Pulmonary artery endothelial cell (primary cell): ENCODE data around the gene ARHGAP26. TPM values are rescaled to one million over a fixed set of nuclear protein-coding genes. Genes with fewer than 3 reads are reported as not detected.

Source experiments
- DNase-seq: peaks from one replicate; pipeline ENCODE4 v3.0.0-alpha.2; 2011; ENCODE audit warnings: low read depth, low spot score
- total RNA-seq: library from RNA; depleted of rRNA; stranded (reverse); fragments of >200 nt; gene quantifications from 2 replicates; pipeline ENCODE4 v1.2.3, GENCODE V29; 2014

Gene ARHGAP26
- total RNA-seq, 1 donor from 2014 or later: 6.8 TPM

DNA sequence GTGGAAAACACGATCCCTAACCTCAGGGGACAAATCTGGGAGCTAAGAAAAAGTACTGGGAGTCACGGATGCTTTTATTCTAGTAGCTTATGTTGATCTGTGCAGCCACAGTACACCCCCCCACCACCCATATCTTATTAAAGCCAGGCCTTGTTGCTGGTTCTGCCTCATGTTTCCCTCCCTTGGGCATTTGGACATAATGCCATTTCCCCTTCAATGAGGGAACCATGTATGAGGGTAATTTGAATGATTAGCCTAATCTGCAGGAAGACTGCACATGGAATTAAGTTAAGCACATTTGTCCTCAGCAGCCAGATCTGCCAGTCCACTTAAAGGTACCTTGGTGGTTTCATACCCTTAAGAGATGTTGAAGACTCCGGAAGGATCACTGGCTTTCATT, 102.0 kb downstream of the ARHGAP26 start:
- no peak for DNase-seq

DNA sequence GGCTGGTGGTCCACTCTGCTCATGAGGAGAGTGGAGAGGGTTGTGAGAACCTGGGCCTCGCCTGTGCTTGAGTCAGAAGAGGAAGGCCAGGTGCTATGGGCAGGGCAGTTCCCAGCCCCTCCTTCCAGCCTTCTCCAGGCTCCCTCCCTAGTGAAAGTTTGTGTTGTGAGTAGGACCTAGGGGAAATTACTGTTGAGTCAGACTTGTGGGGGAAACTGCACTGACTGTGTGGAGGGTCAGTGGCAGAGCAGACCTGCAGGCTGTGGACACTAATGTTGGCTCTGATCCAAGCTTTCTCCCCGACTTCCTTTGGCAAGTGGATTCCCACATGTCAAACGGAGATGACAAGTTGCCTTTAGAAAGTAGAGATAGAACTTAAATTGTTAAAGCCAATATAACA, 102.6 kb downstream of the ARHGAP26 start:
- peak; percentile 78 for DNase-seq

- DNase-seq: no peak
Measured at GRCh38 chr5:142873831-142874230, 103.7 kb downstream of the ARHGAP26 start.

DNA sequence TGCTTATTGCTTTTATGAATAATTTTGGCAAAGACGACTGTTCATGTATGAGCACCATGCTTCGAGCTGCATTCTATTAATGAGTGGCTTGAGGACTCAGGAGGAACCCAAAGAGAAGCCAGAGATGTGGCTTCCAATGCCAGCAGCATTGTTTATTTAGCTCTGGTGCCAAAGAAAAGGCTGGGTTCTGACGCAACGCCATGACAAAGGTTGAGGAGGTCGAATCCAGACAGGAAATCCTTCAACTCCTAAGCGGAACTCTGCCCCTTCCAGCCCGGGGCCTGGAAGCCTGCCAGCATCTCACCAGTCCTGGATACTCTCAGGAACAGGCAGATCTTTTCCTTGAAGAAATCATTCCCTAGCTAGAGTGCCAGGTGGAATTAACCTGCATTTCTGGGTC, 104.4 kb downstream of the ARHGAP26 start:
- DNase-seq: peak; percentile 89

GRCh38 chr5:142875936-142876335, 105.8 kb downstream of the ARHGAP26 start:
- no peak for DNase-seq

DNA sequence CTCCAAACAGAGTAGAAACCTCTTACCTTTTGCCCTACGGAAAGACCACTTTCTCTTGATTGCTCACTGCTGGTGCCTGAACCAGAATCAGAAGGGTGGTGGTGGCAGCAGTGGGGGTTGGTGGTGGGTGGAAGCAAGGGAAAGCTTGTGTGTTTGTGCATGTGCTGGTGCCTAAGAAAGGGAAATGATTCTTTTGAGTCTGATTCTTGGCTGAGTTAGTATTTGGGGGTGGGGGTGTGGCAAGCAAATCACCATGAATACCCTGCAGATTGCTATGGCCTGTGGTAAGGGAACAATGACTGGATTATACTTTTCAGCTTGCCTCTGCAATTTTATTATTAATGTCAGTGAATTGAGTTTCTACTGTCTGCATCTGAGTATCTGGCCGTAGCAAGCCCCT, 106.6 kb downstream of the ARHGAP26 start:
- no peak for DNase-seq

DNA sequence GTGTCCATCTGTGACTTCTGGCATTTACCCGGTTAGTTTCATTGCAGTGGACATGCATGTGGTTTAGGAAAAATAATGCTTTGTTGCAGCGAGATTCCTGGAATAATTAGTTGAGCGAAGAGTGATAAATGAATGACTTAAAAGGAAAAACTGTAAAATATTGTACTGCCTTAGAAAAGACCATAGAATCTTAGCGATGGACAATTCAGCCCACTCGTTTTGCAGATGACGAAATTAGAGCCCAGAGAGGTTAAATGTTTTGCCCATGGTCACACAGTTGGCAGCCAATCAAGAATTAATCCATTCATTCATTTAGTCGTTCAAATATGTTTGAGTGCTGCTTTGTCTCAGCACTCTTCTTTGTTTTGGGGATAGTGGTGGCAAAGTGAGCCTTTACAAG, 107.9 kb downstream of the ARHGAP26 start:
- DNase-seq: no peak

DNA sequence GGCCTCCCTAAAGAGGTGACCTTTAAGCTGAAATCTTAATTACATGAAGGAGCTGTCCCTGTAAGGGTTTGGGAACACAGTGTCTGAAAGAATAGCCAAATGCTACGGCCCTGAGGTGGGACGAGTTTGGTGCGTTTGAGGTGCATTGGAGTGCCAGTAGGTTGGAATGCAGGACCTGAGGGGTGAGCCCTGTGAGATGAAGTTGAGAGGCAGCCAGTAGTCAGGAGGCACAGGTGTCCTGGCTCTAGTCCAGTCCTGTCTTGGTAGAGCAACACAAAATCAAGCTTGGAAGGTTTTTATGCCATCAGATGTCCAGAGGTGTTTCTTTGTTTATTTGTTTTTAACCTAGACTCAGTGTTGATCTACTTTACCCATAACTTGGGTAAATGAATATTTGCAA, 108.5 kb downstream of the ARHGAP26 start:
- DNase-seq: no peak

DNA sequence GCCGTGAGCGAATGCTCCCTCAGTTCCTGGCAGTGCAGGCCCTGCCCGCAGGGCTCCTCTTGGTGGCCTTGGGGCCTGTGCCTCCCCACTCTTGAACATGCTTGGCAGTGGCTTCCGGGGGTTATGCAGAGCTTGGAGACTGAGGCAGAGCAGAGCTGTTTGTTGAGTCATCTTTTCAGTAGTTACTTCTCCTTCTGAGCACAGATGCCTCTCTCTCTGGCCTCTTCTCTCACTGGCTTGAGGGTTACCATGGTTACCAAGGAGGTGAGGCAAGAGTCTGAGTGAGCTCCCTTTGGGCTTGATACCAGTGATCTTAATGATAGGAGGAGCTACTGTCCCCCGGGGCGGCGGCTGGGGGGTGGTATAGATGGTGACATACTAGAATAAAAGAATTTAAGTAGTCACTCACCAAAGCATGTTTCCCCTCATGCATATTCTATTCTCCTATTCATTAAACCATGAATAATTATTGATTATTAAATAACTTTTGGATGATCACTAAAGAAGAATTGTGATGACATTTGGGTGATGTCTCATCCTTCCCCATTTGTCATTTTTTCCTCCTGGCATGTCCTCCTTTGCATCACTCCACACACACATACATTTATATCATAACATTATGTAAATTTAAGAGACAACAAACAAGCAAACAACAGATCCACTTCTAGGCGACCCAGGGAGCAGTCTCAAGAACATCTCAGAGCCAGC, 111.1 kb downstream of the ARHGAP26 start:
- no peak for DNase-seq

- DNase-seq: no peak
Measured at GRCh38 chr5:142881784-142882126, 111.6 kb downstream of the ARHGAP26 start.

GRCh38 chr5:142883025-142883424, 112.8 kb downstream of the ARHGAP26 start:
- peak; percentile 86 for DNase-seq

GRCh38 chr5:142883438-142883837, 113.3 kb downstream of the ARHGAP26 start:
- no peak for DNase-seq

GRCh38 chr5:142884029-142884428, 113.9 kb downstream of the ARHGAP26 start:
- DNase-seq: no peak

DNA sequence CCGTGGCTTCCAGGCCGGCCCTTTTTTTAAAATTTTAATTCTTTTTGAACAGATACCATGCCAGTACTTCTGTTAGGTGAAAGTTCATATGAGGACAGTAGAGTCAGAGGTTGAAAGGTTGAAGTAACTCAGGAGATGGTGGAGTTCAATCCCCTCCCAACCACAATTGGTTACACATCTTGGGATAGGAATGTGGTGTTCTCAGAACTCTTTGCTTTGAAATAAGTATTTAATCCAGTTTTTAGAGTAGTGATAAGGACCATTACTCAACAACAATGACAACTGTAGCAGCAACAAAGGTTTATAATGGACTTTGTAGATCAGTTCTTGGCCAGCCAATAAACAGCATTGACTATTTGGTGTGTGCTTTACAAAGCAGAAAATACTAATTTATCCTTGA, 116.0 kb downstream of the ARHGAP26 start:
- DNase-seq: no peak

DNA sequence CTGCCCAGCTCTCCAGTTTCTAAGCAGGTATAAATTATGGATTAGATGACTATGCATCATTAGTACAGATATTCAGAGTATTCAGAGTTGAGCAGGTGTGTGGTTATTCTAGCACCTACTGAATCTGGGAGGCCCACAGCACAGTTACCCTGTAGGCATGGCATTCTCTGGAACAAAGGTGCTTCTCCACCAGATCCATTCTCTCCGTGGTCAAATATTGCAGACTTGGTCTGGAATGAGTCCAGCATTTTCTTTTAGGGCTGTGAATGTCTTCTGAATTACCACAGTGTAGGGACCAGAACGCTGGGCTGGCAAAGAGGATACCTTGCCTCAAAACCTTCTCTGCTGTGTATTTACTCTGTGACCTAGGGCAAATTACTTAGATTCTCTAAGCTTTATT, 116.8 kb downstream of the ARHGAP26 start:
- no peak for DNase-seq

- DNase-seq: peak; percentile 29
Measured at GRCh38 chr5:142888469-142889085, 118.4 kb downstream of the ARHGAP26 start.

GRCh38 chr5:142892021-142892420, 121.8 kb downstream of the ARHGAP26 start:
- no peak for DNase-seq

- no peak for DNase-seq
Measured at GRCh38 chr5:142894315-142894714, 124.1 kb downstream of the ARHGAP26 start.

GRCh38 chr5:142894749-142895148, 124.6 kb downstream of the ARHGAP26 start:
- DNase-seq: no peak

GRCh38 chr5:142896325-142897007, 126.3 kb downstream of the ARHGAP26 start:
- no peak for DNase-seq

DNA sequence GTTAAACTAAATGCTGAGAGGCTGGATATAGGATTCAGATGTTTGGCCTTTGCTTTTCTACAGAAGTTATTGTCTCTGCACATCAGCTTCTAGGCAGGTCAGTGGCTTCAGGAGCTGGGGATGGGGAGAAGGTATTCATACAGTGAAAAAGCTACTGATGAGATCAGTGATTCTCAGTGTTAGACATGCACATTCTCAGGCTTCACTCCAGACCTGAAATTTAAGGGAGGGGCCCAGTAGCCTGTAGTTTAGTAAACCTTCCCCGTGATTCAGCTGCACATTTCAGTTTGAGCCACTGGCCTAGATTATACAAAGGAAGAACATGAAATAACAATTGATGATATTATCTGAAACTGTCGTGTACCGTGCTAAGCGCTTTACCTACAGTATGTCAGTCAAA, 127.2 kb downstream of the ARHGAP26 start:
- DNase-seq: no peak

GRCh38 chr5:142900927-142901326, 130.8 kb downstream of the ARHGAP26 start:
- no peak for DNase-seq
